CD4-positive, alpha-beta T cell treated with Interleukin-17A for 1 hour (primary cell): ENCODE results near the gene SPAM1.
"Not testable (repeated sequence)": the region's sequence is repeated elsewhere in the genome, so short reads cannot be mapped to it uniquely, and the experiment has no call there.

Experiments used
- DNase-seq: peaks from one replicate; pipeline ENCODE4 v3.0.0-alpha.2; 2020

Gene SPAM1

GRCh38 chr7:123924941-123925340 lies at the start of gene SPAM1:
Gene SPAM1, plus strand, starts transcription at chr7:123925241. Its CDS starts 28,330 bp downstream, at chr7:123953571.
- DNase-seq = no peak

- no peak for DNase-seq
Measured at GRCh38 chr7:123876557-123877256, 48.3 kb upstream of the SPAM1 start.

- no peak for DNase-seq
Measured at GRCh38 chr7:123879628-123880027, 45.4 kb upstream of the SPAM1 start.

GRCh38 chr7:123881300-123881699 lies 43.7 kb upstream of the SPAM1 start:
- no peak for DNase-seq

GRCh38 chr7:123883154-123883553 lies 41.9 kb upstream of the SPAM1 start:
- DNase-seq = no peak

- DNase-seq = no peak
Measured at GRCh38 chr7:123888192-123888591, 36.8 kb upstream of the SPAM1 start.

- DNase-seq = not testable (repeated sequence)
Measured at GRCh38 chr7:123894753-123895152, 30.3 kb upstream of the SPAM1 start.

- no peak for DNase-seq
Measured at GRCh38 chr7:123901101-123901500, 23.9 kb upstream of the SPAM1 start.

- DNase-seq = no peak
Measured at GRCh38 chr7:123905714-123906113, 19.3 kb upstream of the SPAM1 start.

GRCh38 chr7:123916240-123916724 lies 8.8 kb upstream of the SPAM1 start:
- no peak for DNase-seq

- DNase-seq = no peak
Measured at GRCh38 chr7:123917878-123918277, 7.2 kb upstream of the SPAM1 start.

- DNase-seq = no peak
Measured at GRCh38 chr7:123918309-123918708, 6.7 kb upstream of the SPAM1 start.

- no peak for DNase-seq
Measured at GRCh38 chr7:123923599-123923998, 1.4 kb upstream of the SPAM1 start.

GRCh38 chr7:123929107-123929506 lies 4.1 kb downstream of the SPAM1 start:
- DNase-seq = no peak

- no peak for DNase-seq
Measured at GRCh38 chr7:123929655-123930054, 4.6 kb downstream of the SPAM1 start.

GRCh38 chr7:123935436-123936381 lies 10.7 kb downstream of the SPAM1 start:
- no peak for DNase-seq

- DNase-seq = no peak
Measured at GRCh38 chr7:123936388-123936787, 11.3 kb downstream of the SPAM1 start.

- no peak for DNase-seq
Measured at GRCh38 chr7:123939784-123940183, 14.7 kb downstream of the SPAM1 start.

- no peak for DNase-seq
Measured at GRCh38 chr7:123941391-123942180, 16.5 kb downstream of the SPAM1 start.

GRCh38 chr7:123944395-123944794 lies 19.4 kb downstream of the SPAM1 start:
- no peak for DNase-seq

- no peak for DNase-seq
Measured at GRCh38 chr7:123945938-123946337, 20.9 kb downstream of the SPAM1 start.

- DNase-seq = no peak
Measured at GRCh38 chr7:123948136-123948535, 23.1 kb downstream of the SPAM1 start.

- DNase-seq = no peak
Measured at GRCh38 chr7:123958186-123958703, 33.2 kb downstream of the SPAM1 start.
